CD4-positive, alpha-beta T cell (primary cell): ENCODE results near the gene MBD3L4. TPM values are rescaled to one million over a fixed set of nuclear protein-coding genes. Genes with fewer than 3 reads are reported as not detected.

Experiments
- ATAC-seq: fragments of 200-7000 bp; cut with Tn5 transposase; one replicate; pipeline ENCODE4 v1.10.0; 2022; ENCODE audit warnings: mild to moderate bottlenecking; ENCODE audit not compliant: poor library complexity
- CTCF ChIA-PET: fragments of 350-600 bp; sonication (Branson Sonifier 250); formaldehyde crosslinking; loops from one replicate; lab custom pipeline; 2021; ENCODE audit warnings: antibody characterized with exemption, inconsistent platforms; lab: Charles Lee
- POLR2A ChIA-PET: fragments of 350-600 bp; sonication (Branson Sonifier 250); formaldehyde crosslinking; loops from one replicate; lab custom pipeline; 2021; ENCODE audit warnings: antibody characterized with exemption, inconsistent platforms; lab: Charles Lee
- DNase-seq, 14 experiments: peaks; one replicate each; pipeline ENCODE4 v3.0.0-alpha.2; 2013 to 2020; ENCODE audit warnings: mixed read lengths in 2 of 14
- H3K27ac ChIP-seq, 2 donors: one replicate each; pipeline versions ENCODE4 v1.5.1 to v1.7.0; 2013; ENCODE audit warnings: low read length in 2 of 2, low read depth in 1 of 2, mild to moderate bottlenecking in 1 of 2
- H3K27me3 ChIP-seq, 2 experiments: 1 replicate in 1 of 2; 2 replicates in 1 of 2; pipeline versions ENCODE4 v1.6.1 to v1.7.0; 2013; ENCODE audit warnings: low read length in 2 of 2, control low read depth in 1 of 2, mild to moderate bottlenecking in 1 of 2, moderate library complexity in 1 of 2; ENCODE audit not compliant: insufficient read depth in 2 of 2, control insufficient read depth in 1 of 2
- H3K36me3 ChIP-seq: one replicate; pipeline ENCODE4 v1.6.1; 2013; ENCODE audit warnings: low read length, control low read depth; ENCODE audit not compliant: insufficient read depth
- H3K4me1 ChIP-seq: one replicate; pipeline ENCODE4 v1.6.1; 2013; ENCODE audit warnings: low read length, control low read depth; ENCODE audit not compliant: insufficient read depth
- H3K4me3 ChIP-seq: one replicate; pipeline ENCODE4 v1.5.1; 2013; ENCODE audit warnings: mild to moderate bottlenecking, low read length, moderate library complexity
- H3K9me3 ChIP-seq, 2 experiments: 1 replicate in 1 of 2; 2 replicates in 1 of 2; pipeline versions ENCODE4 v1.6.1 to v1.7.0; 2013; ENCODE audit warnings: low read length in 2 of 2, mild to moderate bottlenecking in 2 of 2, control low read depth in 1 of 2, moderate library complexity in 1 of 2; ENCODE audit not compliant: control insufficient read depth in 1 of 2, insufficient read depth in 1 of 2
- H3K27ac Mint-ChIP-seq: one replicate; pipeline ENCODE4 v1.8.0; 2020; ENCODE audit warnings: mixed read lengths
- H3K27me3 Mint-ChIP-seq: one replicate; pipeline ENCODE4 v1.8.0; 2021; ENCODE audit warnings: mixed read lengths
- H3K36me3 Mint-ChIP-seq: one replicate; pipeline ENCODE4 v1.8.0; 2021; ENCODE audit warnings: low read depth, mixed read lengths
- H3K4me1 Mint-ChIP-seq: one replicate; pipeline ENCODE4 v1.8.0; 2021; ENCODE audit warnings: low read depth, mixed read lengths
- H3K4me3 Mint-ChIP-seq: one replicate; pipeline ENCODE4 v1.8.0; 2020; ENCODE audit warnings: mild to moderate bottlenecking, mixed read lengths
- H3K9me3 Mint-ChIP-seq: one replicate; pipeline ENCODE4 v1.8.0; 2020; ENCODE audit warnings: mixed read lengths
- CTCF ChIP-seq: fragments of 200-600 bp; IDR thresholded peaks from one replicate; pipeline ENCODE4 v1.8.0; 2022; ENCODE audit warnings: antibody characterized with exemption, mild to moderate bottlenecking
- intact Hi-C, 2 experiments: fragments of 100-400 bp; cut with DNase I in 1 of 2; cut with micrococcal nuclease in 1 of 2; formaldehyde crosslinking; loops; one replicate each; pipeline versions ENCODE4 v1.15.1 to v1.9.0; 2023 to 2025; cut with DNase I, micrococcal nuclease
- total RNA-seq, 174 experiments: library from RNA in 2 of 174; stranded (reverse) in 2 of 174; gene quantifications; one replicate each; pipeline ENCODE4 v1.2.3 and lab custom pipeline; 2021 to 2026

Gene MBD3L4
- total RNA-seq, 2 experiments from 2014 or later: not detected

GRCh38 chr19:6995054-6995453, 44.9 kb downstream of the MBD3L4 start:
- H3K4me1 ChIP-seq: no peaks in the 10 kb centered on the region
- Mint-ChIP-seq H3K36me3 (peaks cover 16% of the 10 kb centered on the region), H3K4me1 (peaks cover 29% of the 10 kb centered on the region), H3K9me3 (peaks cover 5% of the 10 kb centered on the region), H3K27me3 (no peaks in the 10 kb centered on the region), H3K4me3 (no peak overlapping the region), H3K27ac (no peak overlapping the region)
- TF ChIP-seq CTCF: no peak
- no peak overlapping the region for H3K4me3 ChIP-seq
- ChIA-PET CTCF (no interaction called here), POLR2A (no interaction called here)
- DNase-seq: no peak
- no peaks in the 10 kb centered on the region for H3K27me3 ChIP-seq
- H3K36me3 ChIP-seq: no peaks in the 10 kb centered on the region
- intact Hi-C loops: no loop called here
- ATAC-seq: no peak
- no peak overlapping the region for H3K27ac ChIP-seq
- H3K9me3 ChIP-seq: no peaks in the 10 kb centered on the region

- no peak for ATAC-seq
- H3K36me3 ChIP-seq: peaks cover 25% of the 10 kb centered on the region
- intact Hi-C loops: no loop called here
- H3K36me3 Mint-ChIP-seq: peaks cover 60% of the 10 kb centered on the region
- CTCF ChIA-PET: no interaction called here
- no peak overlapping the region for H3K27ac Mint-ChIP-seq
- H3K9me3 Mint-ChIP-seq: peaks cover 9% of the 10 kb centered on the region
- DNase-seq: no peak
- POLR2A ChIA-PET: no interaction called here
- H3K9me3 ChIP-seq: peaks cover 19 to 26% of the 10 kb centered on the region in 2 experiments
- no peak overlapping the region for H3K4me3 Mint-ChIP-seq
- H3K27me3 Mint-ChIP-seq: no peaks in the 10 kb centered on the region
- no peaks in the 10 kb centered on the region for H3K27me3 ChIP-seq
- peaks cover under 1% of the 10 kb centered on the region for H3K4me1 Mint-ChIP-seq
- H3K27ac ChIP-seq: no peak overlapping the region
- TF ChIP-seq CTCF: no peak
- no peak overlapping the region for H3K4me3 ChIP-seq
- H3K4me1 ChIP-seq: no peaks in the 10 kb centered on the region
Observed at GRCh38 chr19:6988257-6988656, 51.7 kb downstream of the MBD3L4 start.

GRCh38 chr19:6987850-6988249, 52.1 kb downstream of the MBD3L4 start:
- ATAC-seq (no peak), DNase-seq (no peak)
- no peak for TF ChIP-seq CTCF
- ChIA-PET CTCF (no interaction called here), POLR2A (no interaction called here)
- no peak overlapping the region for H3K4me3 Mint-ChIP-seq
- Histone ChIP-seq H3K4me3 (no peak overlapping the region), H3K4me1 (no peaks in the 10 kb centered on the region), H3K27ac (no peak overlapping the region), H3K9me3 (peaks cover 19 to 26% of the 10 kb centered on the region in 2 experiments), H3K27me3 (no peaks in the 10 kb centered on the region), H3K36me3 (peaks cover 29% of the 10 kb centered on the region)
- H3K27ac Mint-ChIP-seq: no peak overlapping the region
- intact Hi-C loops: no loop called here
- H3K9me3 Mint-ChIP-seq: peaks cover 11% of the 10 kb centered on the region
- H3K27me3 Mint-ChIP-seq: no peaks in the 10 kb centered on the region
- no peaks in the 10 kb centered on the region for H3K4me1 Mint-ChIP-seq
- H3K36me3 Mint-ChIP-seq: peaks cover 64% of the 10 kb centered on the region

Other genes with a start within 250 kb of the MBD3L4 start
- 1 to 10 TPM; 5.4 to 6.0 TPM for gene ADGRE1, start 152.6 kb downstream of the MBD3L4 start, total RNA-seq
- gene MBD3L2B, start 18.7 kb downstream of the MBD3L4 start, total RNA-seq: not detected
- not detected for gene MBD3L5, start 9.6 kb downstream of the MBD3L4 start, total RNA-seq
- gene MBD3L2, start 9.1 kb upstream of the MBD3L4 start, total RNA-seq: not detected
- gene MBD3L3, start 18.5 kb upstream of the MBD3L4 start, total RNA-seq: not detected
- gene ZNF557, start 29.5 kb upstream of the MBD3L4 start, total RNA-seq: 10 to 100 TPM; 15.8 to 17.4 TPM